ENCODE results near the gene TSFM. TPM values are rescaled to one million over a fixed set of nuclear protein-coding genes. Genes with fewer than 3 reads are reported as not detected.

Gene TSFM
- total and polyA plus RNA-seq, 2 of the 13 experiments (the other 11 are each of a cell fraction or from before 2014, with no cell fraction given), result 29.8 to 68.3 TPM

- TF ChIP-seq ZMAT3 (CRISPR knock-in tag; conservative IDR thresholded peaks at IDR 0.05) (peak; percentile 51; the same call in 1 of the 2 replicates), ATF1 (CRISPR knock-in tag; IDR thresholded peaks at IDR 0.05) (peak; percentile 94), TIGD3 (CRISPR knock-in tag; IDR thresholded peaks at IDR 0.05; ENCODE audit: borderline replicate concordance) (no peak), ZNF678 (CRISPR knock-in tag; IDR thresholded peaks at IDR 0.05) (0 out of 2 replicates have a peak, but pooled peaks have one; percentile 48), TOPORS (CRISPR knock-in tag; IDR thresholded peaks at IDR 0.05) (no peak), HOXA9 (CRISPR knock-in tag; IDR thresholded peaks at IDR 0.05; ENCODE audit: borderline replicate concordance) (no peak), ZNF484 (CRISPR knock-in tag; IDR thresholded peaks at IDR 0.05; ENCODE audit: borderline replicate concordance, low read depth) (peak; percentile 36; the same call in 1 of the 2 replicates), BRF2 (CRISPR knock-in tag; IDR thresholded peaks at IDR 0.05) (no peak), FIP1L1 (IDR thresholded peaks at IDR 0.05; ENCODE audit: borderline replicate concordance, insufficient read depth, low read depth, low read length) (no peak), PHF20 (CRISPR knock-in tag; IDR thresholded peaks at IDR 0.05) (peak; percentile 96), FOXJ3 (CRISPR knock-in tag; IDR thresholded peaks at IDR 0.05; ENCODE audit: borderline replicate concordance) (peak; percentile 81), SALL2 (CRISPR knock-in tag; IDR thresholded peaks at IDR 0.05) (peak; percentile 69; the same call in 1 of the 2 replicates), ZNF253 (CRISPR knock-in tag; IDR thresholded peaks at IDR 0.05; ENCODE audit: borderline replicate concordance) (0 out of 2 replicates have a peak, but pooled peaks have one; percentile 21), SYNCRIP (IDR thresholded peaks at IDR 0.05; ENCODE audit: insufficient read depth, low read depth, low read length) (no peak), NONO (IDR thresholded peaks at IDR 0.05) (no peak), NONO (CRISPR knock-in tag; conservative IDR thresholded peaks at IDR 0.05) (peak; percentile 88), KLF15 (CRISPR knock-in tag; IDR thresholded peaks at IDR 0.05; ENCODE audit: borderline replicate concordance) (no peak)
- TF ChIP-seq, protein P1, sequence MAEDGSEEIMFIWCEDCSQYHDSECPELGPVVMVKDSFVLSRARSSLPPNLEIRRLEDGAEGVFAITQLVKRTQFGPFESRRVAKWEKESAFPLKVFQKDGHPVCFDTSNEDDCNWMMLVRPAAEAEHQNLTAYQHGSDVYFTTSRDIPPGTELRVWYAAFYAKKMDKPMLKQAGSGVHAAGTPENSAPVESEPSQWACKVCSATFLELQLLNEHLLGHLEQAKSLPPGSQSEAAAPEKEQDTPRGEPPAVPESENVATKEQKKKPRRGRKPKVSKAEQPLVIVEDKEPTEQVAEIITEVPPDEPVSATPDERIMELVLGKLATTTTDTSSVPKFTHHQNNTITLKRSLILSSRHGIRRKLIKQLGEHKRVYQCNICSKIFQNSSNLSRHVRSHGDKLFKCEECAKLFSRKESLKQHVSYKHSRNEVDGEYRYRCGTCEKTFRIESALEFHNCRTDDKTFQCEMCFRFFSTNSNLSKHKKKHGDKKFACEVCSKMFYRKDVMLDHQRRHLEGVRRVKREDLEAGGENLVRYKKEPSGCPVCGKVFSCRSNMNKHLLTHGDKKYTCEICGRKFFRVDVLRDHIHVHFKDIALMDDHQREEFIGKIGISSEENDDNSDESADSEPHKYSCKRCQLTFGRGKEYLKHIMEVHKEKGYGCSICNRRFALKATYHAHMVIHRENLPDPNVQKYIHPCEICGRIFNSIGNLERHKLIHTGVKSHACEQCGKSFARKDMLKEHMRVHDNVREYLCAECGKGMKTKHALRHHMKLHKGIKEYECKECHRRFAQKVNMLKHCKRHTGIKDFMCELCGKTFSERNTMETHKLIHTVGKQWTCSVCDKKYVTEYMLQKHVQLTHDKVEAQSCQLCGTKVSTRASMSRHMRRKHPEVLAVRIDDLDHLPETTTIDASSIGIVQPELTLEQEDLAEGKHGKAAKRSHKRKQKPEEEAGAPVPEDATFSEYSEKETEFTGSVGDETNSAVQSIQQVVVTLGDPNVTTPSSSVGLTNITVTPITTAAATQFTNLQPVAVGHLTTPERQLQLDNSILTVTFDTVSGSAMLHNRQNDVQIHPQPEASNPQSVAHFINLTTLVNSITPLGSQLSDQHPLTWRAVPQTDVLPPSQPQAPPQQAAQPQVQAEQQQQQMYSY (CRISPR knock-in tag; IDR thresholded peaks at IDR 0.05), result no peak
- TF ChIP-seq, protein P2, sequence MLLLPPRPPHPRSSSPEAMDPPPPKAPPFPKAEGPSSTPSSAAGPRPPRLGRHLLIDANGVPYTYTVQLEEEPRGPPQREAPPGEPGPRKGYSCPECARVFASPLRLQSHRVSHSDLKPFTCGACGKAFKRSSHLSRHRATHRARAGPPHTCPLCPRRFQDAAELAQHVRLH (CRISPR knock-in tag; IDR thresholded peaks at IDR 0.05; ENCODE audit: borderline replicate concordance, low read depth), result peak; percentile 96
- TF ChIP-seq, protein P3, sequence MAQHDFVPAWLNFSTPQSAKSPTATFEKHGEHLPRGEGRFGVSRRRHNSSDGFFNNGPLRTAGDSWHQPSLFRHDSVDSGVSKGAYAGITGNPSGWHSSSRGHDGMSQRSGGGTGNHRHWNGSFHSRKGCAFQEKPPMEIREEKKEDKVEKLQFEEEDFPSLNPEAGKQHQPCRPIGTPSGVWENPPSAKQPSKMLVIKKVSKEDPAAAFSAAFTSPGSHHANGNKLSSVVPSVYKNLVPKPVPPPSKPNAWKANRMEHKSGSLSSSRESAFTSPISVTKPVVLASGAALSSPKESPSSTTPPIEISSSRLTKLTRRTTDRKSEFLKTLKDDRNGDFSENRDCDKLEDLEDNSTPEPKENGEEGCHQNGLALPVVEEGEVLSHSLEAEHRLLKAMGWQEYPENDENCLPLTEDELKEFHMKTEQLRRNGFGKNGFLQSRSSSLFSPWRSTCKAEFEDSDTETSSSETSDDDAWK (CRISPR knock-in tag; IDR thresholded peaks at IDR 0.05), result no peak
Observed at GRCh38 chr12:57782608-57783465, at the start of gene TSFM (continued).
